Omental fat pad (tissue), 4 donors: Measurements from ENCODE around the gene IQCC. TPM values are rescaled to one million over a fixed set of nuclear protein-coding genes. Genes with fewer than 3 reads are reported as not detected.
"Not testable (repeated sequence)": the region's sequence is repeated elsewhere in the genome, so short reads cannot be mapped to it uniquely, and the experiment has no call there.

Experiments used
- ATAC-seq: fragments of 150-250 bp; one replicate; pipeline ENCODE4 v1.9.1; 2016; ENCODE audit warnings: mild to moderate bottlenecking, moderate library complexity; ENCODE audit not compliant: low FRiP score
- DNase-seq: peaks from one replicate; pipeline ENCODE4 v3.0.0-alpha.2; 2019; ENCODE audit warnings: low spot score
- total RNA-seq, 4 donors: library from RNA; depleted of rRNA; stranded (reverse); fragments of >200 nt; gene quantifications; one replicate each; pipeline ENCODE4 v1.1.0, GENCODE V29; 2016
- TF ChIP-seq, protein P1 (sequence below), 3 donors: fragments of 450-650 bp; IDR thresholded peaks; one replicate each; pipeline ENCODE4 v1.5.1; 2016 to 2017; ENCODE audit warnings: antibody characterized with exemption in 3 of 3, mild to moderate bottlenecking in 3 of 3, moderate library complexity in 2 of 3

The IQCC gene
- total RNA-seq, result 1 to 10 TPM in 3 of 4 donors, under 1 TPM in 1; 0.60 to 1.9 (median 1.2) TPM

DNA sequence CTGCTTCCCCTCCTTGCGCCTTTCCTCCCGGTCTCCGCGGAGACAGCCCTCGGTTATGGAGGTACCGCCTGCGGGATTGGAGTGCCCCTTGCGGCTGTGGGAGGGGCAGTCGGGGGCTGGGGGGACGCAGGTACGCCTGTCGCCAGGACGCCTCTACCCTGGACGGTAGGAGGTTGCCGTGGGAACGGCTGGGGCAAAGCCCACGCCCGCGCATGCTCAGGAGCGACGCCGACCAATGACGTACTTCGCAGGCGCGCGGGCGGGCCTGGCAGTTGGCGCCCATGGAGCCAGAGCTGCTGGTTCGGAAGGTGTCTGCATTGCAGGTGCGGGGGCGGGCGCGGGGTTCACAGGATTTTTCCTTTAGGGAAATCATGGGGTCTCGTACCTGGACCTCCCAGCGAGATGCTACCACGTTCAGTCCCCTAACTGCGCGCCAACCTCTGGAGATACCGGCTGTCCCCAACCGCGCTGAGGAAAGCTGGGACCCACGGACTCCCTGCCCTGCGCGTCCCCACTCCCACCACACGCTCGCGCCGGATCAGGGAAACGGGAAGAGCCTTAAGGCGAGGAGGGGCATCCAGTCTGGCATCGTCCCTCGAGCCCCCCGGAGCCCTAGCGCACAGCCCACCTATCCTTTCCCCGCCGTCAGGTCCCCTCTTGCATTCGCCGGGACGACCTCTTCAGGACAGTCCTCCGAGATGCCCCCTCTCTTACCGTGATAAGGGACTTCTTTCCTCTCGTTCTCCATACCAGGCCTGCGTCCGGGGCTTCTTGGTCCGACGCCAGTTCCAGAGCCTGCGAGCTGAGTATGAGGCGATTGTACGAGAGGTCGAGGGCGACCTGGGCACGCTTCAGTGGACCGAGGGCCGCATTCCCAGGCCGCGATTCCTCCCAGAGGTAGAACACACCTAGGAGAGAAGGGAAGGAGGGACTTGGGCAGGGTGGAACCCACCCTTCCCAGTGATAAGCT, at the start of gene IQCC:
TSS of gene IQCC (plus strand) at position 271 of the 970 bp plus-strand sequence. CDS start at position 282, 11 bp downstream.
- TF ChIP-seq, protein P1, sequence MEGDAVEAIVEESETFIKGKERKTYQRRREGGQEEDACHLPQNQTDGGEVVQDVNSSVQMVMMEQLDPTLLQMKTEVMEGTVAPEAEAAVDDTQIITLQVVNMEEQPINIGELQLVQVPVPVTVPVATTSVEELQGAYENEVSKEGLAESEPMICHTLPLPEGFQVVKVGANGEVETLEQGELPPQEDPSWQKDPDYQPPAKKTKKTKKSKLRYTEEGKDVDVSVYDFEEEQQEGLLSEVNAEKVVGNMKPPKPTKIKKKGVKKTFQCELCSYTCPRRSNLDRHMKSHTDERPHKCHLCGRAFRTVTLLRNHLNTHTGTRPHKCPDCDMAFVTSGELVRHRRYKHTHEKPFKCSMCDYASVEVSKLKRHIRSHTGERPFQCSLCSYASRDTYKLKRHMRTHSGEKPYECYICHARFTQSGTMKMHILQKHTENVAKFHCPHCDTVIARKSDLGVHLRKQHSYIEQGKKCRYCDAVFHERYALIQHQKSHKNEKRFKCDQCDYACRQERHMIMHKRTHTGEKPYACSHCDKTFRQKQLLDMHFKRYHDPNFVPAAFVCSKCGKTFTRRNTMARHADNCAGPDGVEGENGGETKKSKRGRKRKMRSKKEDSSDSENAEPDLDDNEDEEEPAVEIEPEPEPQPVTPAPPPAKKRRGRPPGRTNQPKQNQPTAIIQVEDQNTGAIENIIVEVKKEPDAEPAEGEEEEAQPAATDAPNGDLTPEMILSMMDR (IDR thresholded peaks at IDR 0.05), result no peak
- DNase-seq (peak; percentile 65), ATAC-seq (peak; percentile 78)

- no peak for DNase-seq
- no peak for ATAC-seq
- TF ChIP-seq, protein P1 (IDR thresholded peaks at IDR 0.05), result no peak
Measured at GRCh38 chr1:32159189-32159588, 46.3 kb upstream of the IQCC start.

- DNase-seq (no peak), ATAC-seq (no peak)
- TF ChIP-seq, protein P1 (IDR thresholded peaks at IDR 0.05), result no peak
Measured at GRCh38 chr1:32163405-32163804, 42.1 kb upstream of the IQCC start.

DNA sequence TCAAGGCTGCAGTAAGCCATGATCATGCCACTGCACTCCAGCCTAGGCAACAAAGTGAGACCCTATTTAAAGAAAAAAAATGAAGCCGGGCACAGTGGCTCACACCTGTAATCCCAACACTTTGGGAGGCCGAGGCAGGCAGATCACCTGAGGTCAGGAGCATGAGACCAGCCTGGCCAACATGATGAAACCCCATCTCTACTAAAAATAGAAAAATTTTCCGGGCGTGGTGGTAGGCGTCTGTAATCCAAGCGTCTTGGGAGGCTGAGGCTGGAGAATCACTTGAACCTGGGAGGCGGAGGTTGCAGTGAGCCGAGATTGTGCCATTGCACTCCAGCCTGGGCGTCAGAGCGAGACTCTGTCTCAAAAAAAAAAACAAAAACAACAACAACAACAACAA, 39.8 kb upstream of the IQCC start:
- not testable (repeated sequence) for DNase-seq, ATAC-seq

- ATAC-seq (no peak), DNase-seq (no peak)
- TF ChIP-seq, protein P1 (IDR thresholded peaks at IDR 0.05), result no peak
Measured at GRCh38 chr1:32170991-32171390, 34.5 kb upstream of the IQCC start.

GRCh38 chr1:32172621-32173245, 32.7 kb upstream of the IQCC start:
- TF ChIP-seq, protein P1 (IDR thresholded peaks at IDR 0.05), result no peak

DNA sequence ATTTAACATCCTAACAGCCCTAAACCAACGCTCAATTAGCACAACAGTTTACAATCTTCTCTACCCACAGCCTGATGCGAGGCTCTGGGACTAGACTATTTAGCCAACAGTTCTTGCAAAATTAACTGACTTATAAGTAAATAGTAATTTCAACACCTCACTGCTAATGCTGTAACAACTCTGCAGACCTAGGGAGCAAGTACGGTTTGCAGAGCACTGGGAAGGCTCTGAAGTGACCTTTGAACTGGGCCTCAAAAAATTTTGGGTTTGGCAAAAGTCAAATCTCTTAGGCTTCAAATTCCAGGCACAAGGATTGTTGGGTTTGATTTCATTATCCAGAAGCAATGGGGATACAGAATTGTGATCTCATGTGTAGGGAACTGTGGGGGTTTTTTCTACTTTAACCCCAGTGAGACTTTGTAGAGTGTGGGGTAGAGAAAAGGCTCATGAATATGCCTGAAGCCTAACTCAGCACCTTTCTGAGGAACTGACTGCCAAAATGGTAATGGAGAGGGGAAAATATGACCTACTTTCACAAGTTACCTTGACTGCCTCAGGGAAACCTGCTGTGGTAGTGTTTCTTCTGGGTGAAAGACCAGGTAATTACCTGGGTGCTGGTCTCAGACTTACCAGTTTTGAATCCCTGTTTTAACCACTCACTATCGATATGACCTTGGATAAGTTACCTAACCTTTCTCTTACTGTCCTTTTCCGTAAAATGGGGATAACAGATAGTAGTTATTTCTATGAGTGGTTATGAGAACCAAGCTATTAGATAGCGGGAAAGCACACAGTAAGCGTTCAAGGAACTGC, 26.9 kb upstream of the IQCC start:
- TF ChIP-seq, protein P1 (IDR thresholded peaks at IDR 0.05), result no peak
- ATAC-seq (no peak), DNase-seq (no peak)

More at GRCh38 chr1:32172621-32173245, 32.7 kb upstream of the IQCC start:
- DNase-seq, result no peak
- no peak for ATAC-seq
